Activated CD4-positive, alpha-beta T cell treated with anti-CD3 and anti-CD28 coated beads, Interleukin-2, amount 10 ng/mL, durations not matched to agents 24 days and 14 days (primary cell): Measurements from ENCODE around the gene ARHGAP31. TPM values are rescaled to one million over a fixed set of nuclear protein-coding genes. Genes with fewer than 3 reads are reported as not detected.
"Not testable (repeated sequence)": the region's sequence is repeated elsewhere in the genome, so short reads cannot be mapped to it uniquely, and the experiment has no call there.

Experiments
- DNase-seq: peaks from one replicate; pipeline ENCODE4 v3.0.0; 2022
- H3K27ac Mint-ChIP-seq: one replicate; pipeline ENCODE4 v1.8.0; 2022; ENCODE audit warnings: mild to moderate bottlenecking, mixed read lengths
- H3K27me3 Mint-ChIP-seq: one replicate; pipeline ENCODE4 v1.8.0; 2022; ENCODE audit warnings: mixed read lengths
- H3K36me3 Mint-ChIP-seq: one replicate; pipeline ENCODE4 v1.8.0; 2022; ENCODE audit warnings: low read depth, mild to moderate bottlenecking, mixed read lengths
- H3K4me1 Mint-ChIP-seq: one replicate; pipeline ENCODE4 v1.8.0; 2021; ENCODE audit warnings: mixed read lengths
- H3K4me3 Mint-ChIP-seq: one replicate; pipeline ENCODE4 v1.8.0; 2022; ENCODE audit warnings: mild to moderate bottlenecking, moderate library complexity, mixed read lengths
- H3K9me3 Mint-ChIP-seq: one replicate; pipeline ENCODE4 v1.8.0; 2021; ENCODE audit warnings: mixed read lengths
- intact Hi-C: fragments of 100-400 bp; cut with micrococcal nuclease; formaldehyde crosslinking; loops from one replicate; pipeline ENCODE4 v1.15.1; 2023
- total RNA-seq: library from RNA; stranded (reverse); gene quantifications from 2 replicates; pipeline ENCODE4 v1.2.3, GENCODE V29; 2022

The ARHGAP31 gene
- total RNA-seq, 1 donor from 2014 or later = 11.0 TPM

DNA sequence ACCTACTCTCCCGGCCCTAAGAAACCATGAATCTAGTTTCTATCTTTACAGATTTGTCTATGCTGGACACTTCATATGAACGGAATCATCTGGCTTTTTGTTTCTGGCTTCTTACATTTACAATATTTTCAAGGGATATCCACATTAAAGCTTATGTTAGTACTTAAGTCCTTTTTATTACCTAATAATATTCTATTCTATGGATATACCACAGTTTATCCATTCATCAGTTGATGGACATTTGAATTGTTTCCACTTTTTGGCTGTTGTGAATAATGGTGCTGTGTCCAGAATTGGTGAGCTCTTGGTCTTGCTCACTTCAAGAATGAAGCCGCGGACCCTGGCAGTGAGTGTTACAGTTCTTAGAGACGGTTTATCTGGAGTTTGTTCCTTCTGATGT, 42.6 kb downstream of the ARHGAP31 start:
- no peaks in the 10 kb centered on the region for H3K36me3 Mint-ChIP-seq
- no peaks in the 10 kb centered on the region for H3K9me3 Mint-ChIP-seq
- DNase-seq = no peak
- no peak overlapping the region for H3K27ac Mint-ChIP-seq
- H3K27me3 Mint-ChIP-seq = peaks cover 2% of the 10 kb centered on the region
- H3K4me1 Mint-ChIP-seq = peaks cover 2% of the 10 kb centered on the region
- H3K4me3 Mint-ChIP-seq = no peak overlapping the region
- intact Hi-C loops = no loop called here

DNA sequence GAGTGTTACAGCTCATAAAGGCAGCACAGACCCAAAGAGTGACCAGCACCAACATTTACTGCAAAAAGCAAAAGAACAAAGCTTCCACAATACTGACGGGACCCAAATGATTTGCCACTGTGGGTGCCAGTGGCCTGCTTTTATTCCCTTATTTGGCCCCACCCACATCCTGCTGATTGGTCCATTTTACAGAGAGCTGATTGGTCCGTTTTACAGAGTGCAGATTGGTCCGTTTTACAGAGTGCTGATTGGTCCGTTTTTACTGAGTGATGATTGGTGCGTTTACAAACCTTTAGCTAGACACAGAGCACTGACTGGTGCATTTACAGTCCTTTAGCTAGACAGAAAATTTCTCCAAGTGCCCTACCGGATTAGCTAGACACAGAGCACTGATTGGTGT, 43.2 kb downstream of the ARHGAP31 start:
- H3K36me3 Mint-ChIP-seq, H3K27ac Mint-ChIP-seq, intact Hi-C loops, H3K4me1 Mint-ChIP-seq, DNase-seq, H3K27me3 Mint-ChIP-seq, H3K4me3 Mint-ChIP-seq, H3K9me3 Mint-ChIP-seq: not testable (repeated sequence)

DNA sequence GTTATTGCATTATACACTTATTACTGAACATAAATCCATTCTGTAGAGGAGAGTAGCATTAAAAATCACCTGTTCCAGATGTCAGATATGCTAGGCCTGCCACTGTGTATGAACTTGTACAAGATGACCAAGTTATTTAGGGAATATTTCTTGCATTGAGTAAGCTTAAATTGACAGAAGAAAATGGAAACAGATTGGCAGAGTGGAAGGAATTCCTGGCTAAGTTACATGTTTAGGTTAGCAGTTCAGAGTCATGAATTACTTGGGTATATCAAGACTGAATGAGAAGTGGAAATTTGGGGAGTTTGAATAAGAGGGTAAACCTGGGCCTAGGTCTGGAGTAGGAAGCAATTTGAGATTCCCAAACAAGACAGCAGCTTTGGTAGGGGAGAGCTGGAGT, 44.6 kb downstream of the ARHGAP31 start:
- H3K4me3 Mint-ChIP-seq = no peak overlapping the region
- H3K36me3 Mint-ChIP-seq = no peaks in the 10 kb centered on the region
- peaks cover 2% of the 10 kb centered on the region for H3K4me1 Mint-ChIP-seq
- no peak for DNase-seq
- no peaks in the 10 kb centered on the region for H3K27me3 Mint-ChIP-seq
- no peaks in the 10 kb centered on the region for H3K9me3 Mint-ChIP-seq
- intact Hi-C loops = no loop called here
- no peak overlapping the region for H3K27ac Mint-ChIP-seq

DNA sequence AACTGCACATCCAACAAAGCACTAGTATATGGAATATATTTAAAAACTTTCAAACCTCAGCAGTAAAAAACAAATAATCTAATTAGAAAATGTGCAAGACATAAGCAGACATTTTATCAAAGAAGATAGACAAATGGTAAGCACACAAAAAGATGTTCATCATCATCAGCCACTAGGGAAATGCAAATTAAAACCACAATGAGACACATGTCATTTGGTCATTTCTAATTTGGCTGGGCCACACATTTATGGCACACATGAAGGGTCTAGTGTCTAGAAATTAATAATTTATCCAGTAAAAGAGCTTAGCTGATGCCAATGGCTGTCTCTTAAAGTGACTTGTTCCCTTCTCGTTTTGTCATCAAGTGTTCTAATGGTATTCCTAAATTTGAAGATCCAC, 45.8 kb downstream of the ARHGAP31 start:
- Mint-ChIP-seq H3K4me3 (no peak overlapping the region), H3K4me1 (peaks cover 3% of the 10 kb centered on the region), H3K9me3 (no peaks in the 10 kb centered on the region), H3K27me3 (no peaks in the 10 kb centered on the region), H3K27ac (no peak overlapping the region), H3K36me3 (no peaks in the 10 kb centered on the region)
- intact Hi-C loops = no loop called here
- no peak for DNase-seq

DNA sequence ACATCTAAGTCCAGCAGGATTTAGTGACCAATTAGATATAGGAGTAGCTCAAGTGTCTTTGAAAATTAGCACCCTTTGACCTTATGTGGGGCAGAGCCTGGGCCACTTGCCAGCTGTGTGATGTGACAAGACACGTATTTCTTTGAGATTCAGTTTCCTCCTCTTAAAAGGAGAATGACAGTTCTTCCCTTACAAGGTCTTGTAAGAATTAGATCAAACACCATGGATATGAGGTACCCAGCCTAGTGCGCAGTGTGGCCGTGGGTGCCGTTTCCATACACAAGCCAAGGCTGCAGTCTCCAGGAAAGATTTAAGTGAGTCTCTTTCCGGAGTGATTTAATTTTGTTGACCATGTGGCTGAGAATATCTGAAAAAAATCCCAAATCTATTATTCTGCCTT, 46.3 kb downstream of the ARHGAP31 start:
- intact Hi-C loops = no loop called here
- H3K36me3 Mint-ChIP-seq = no peaks in the 10 kb centered on the region
- H3K27me3 Mint-ChIP-seq = no peaks in the 10 kb centered on the region
- no peaks in the 10 kb centered on the region for H3K9me3 Mint-ChIP-seq
- no peak overlapping the region for H3K27ac Mint-ChIP-seq
- DNase-seq = no peak
- peaks cover 3% of the 10 kb centered on the region for H3K4me1 Mint-ChIP-seq
- no peak overlapping the region for H3K4me3 Mint-ChIP-seq

DNA sequence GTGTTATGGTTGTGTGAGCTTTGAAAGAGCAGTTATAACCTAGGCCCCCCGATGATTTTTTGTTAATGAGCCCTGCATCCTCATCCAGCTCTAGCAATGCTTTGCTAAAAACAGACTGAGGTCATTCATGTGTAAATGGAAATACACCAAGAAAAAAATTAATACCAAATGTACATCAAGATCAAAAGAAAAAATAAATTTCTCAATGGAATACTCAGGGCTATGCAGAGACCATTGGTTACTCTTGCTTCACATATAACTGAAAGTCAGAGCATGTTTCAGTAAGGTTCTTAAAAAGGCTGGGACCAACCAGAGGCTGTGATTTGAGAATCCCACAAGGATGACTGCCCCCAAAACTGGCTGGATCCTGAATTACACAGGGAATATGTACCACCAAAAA, 48.0 kb downstream of the ARHGAP31 start:
- intact Hi-C loops = no loop called here

DNA sequence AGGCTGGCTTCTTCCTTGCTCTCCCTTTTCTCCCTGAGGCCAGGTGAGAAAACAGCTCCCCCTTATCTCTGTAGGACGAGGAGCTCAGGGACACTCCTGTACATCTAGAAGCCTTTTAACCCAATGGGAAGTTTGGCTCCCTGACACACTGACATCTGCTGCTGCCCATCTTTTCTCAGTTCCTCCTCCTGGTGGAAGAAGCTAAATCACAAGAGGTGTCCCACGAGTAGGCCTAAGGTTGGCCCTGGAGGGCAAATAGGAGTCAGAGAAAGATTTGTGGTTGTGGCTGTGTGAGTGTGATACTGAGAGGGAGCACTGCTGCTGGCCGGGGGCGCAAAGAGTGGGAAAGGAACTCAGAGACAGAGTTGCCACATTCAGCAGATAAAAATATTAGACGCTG, 49.5 kb downstream of the ARHGAP31 start:
- no peaks in the 10 kb centered on the region for H3K36me3 Mint-ChIP-seq
- H3K27me3 Mint-ChIP-seq = peaks cover 3% of the 10 kb centered on the region
- H3K4me3 Mint-ChIP-seq = no peak overlapping the region
- no peak for DNase-seq
- H3K9me3 Mint-ChIP-seq = no peaks in the 10 kb centered on the region
- H3K27ac Mint-ChIP-seq = no peak overlapping the region
- intact Hi-C loops = no loop called here
- peaks cover 3% of the 10 kb centered on the region for H3K4me1 Mint-ChIP-seq

More for the DNA sequence above, 48.0 kb downstream of the ARHGAP31 start:
- H3K36me3 Mint-ChIP-seq = no peaks in the 10 kb centered on the region
- H3K4me1 Mint-ChIP-seq = peaks cover 3% of the 10 kb centered on the region
- H3K27ac Mint-ChIP-seq = no peak overlapping the region
- DNase-seq = no peak
- H3K27me3 Mint-ChIP-seq = peaks cover 2% of the 10 kb centered on the region
- no peaks in the 10 kb centered on the region for H3K9me3 Mint-ChIP-seq
- H3K4me3 Mint-ChIP-seq = no peak overlapping the region

DNA sequence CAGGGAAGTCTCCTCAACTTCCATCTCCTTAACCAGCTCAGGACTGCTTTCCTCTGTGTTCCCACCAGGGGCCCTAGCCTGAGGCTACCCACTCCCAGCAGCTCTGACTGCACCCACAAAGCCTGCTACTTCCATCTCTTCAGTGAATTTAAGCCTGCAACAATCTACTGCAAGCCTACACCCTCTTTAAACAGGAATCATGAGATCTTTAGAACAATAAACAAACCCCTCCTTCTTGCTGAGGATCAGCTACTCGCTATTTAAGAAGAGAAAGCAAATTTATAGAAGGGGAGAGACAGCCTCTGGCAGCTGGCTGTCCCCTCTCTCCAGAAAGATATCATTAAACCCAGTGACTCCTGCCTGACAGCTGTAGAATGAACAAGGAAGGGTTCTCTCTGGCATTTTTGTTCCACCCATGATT, 51.9 kb downstream of the ARHGAP31 start:
- no peaks in the 10 kb centered on the region for H3K36me3 Mint-ChIP-seq
- H3K4me1 Mint-ChIP-seq = peaks cover 9% of the 10 kb centered on the region
- H3K4me3 Mint-ChIP-seq = no peak overlapping the region
- no peaks in the 10 kb centered on the region for H3K9me3 Mint-ChIP-seq
- intact Hi-C loops = no loop called here
- H3K27ac Mint-ChIP-seq = no peak overlapping the region
- no peak for DNase-seq
- peaks cover 5% of the 10 kb centered on the region for H3K27me3 Mint-ChIP-seq

DNA sequence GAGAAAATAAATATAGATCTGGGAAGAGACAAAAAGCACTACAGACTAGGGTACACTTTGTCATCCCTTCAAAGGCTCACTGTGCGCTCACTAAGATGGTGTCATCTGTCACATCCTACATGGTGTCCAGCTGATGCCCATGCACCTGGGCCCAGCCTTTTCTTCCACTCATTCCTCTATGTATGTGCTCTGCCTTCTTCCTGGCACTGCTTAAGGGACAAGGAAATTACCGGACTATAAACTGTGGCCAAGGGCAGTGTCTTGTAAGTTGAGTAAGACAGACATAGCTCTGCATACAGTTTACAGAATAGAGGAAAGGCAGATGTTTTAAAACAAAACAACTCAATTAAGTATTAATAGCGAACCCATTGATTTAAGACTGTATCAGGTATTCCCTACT, 52.9 kb downstream of the ARHGAP31 start:
- Mint-ChIP-seq H3K9me3 (no peaks in the 10 kb centered on the region), H3K4me3 (no peak overlapping the region), H3K36me3 (no peaks in the 10 kb centered on the region), H3K27me3 (peaks cover 5% of the 10 kb centered on the region), H3K4me1 (peaks cover 12% of the 10 kb centered on the region), H3K27ac (no peak overlapping the region)
- intact Hi-C loops = no loop called here
- no peak for DNase-seq

DNA sequence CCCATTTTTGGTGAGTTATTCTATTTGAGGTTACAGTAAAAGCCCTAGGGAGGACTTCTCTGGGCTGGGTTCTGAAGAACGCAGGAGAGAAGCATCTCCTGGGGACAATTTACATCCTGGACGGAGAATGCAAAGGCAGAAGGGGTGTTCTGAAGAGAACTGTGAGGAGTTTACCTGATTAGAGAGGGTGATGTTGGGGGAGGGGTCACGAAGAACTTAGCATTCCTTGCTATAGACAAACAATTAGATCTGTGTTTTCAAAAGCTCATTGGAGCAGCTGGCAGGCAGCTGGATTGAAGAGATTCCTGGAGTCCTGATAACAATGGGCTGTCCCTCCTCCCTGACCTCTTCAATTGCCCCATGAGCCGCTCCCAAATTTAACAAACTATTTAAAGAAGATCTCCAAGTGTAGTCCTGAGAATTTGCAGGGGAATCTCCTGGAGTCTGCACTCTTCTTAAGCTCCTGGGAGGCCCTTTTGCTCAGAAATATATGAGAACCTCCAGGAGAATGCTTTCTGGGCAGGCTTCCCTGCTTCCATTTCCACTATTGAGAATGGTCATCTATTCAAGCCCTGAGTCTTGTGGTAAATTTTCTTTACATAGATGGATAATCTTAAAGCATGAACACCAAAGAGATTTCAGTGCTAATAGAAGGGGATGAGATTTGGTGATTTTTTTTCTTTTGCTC, 55.3 kb downstream of the ARHGAP31 start:
- Mint-ChIP-seq H3K27ac (no peak overlapping the region), H3K9me3 (no peaks in the 10 kb centered on the region), H3K36me3 (no peaks in the 10 kb centered on the region), H3K4me1 (peaks cover 22% of the 10 kb centered on the region), H3K4me3 (no peak overlapping the region), H3K27me3 (peaks cover 5% of the 10 kb centered on the region)
- intact Hi-C loops = no loop called here
- no peak for DNase-seq

DNA sequence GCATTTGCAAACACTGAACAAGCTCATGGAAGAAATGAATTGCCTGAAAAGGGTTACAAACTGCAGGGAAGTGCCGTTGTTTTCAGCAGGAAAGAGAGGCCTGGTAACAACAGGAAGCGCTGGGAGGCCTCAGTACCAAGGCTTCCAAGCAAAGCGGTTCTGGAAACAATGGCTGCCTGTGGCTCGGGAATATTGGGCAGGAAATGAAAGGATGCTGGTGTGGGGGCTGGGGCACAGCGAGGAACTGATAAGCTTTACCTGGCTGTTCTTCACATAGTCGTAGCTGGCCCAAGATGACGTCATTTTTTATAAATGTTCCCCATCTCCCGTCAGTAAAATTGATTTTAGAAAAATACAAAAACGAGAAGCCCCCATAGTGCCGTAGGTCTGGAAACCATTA, 55.9 kb downstream of the ARHGAP31 start:
- H3K4me3 Mint-ChIP-seq = no peak overlapping the region
- intact Hi-C loops = no loop called here
- DNase-seq = no peak
- peaks cover 22% of the 10 kb centered on the region for H3K4me1 Mint-ChIP-seq
- H3K36me3 Mint-ChIP-seq = no peaks in the 10 kb centered on the region
- peaks cover 5% of the 10 kb centered on the region for H3K27me3 Mint-ChIP-seq
- no peaks in the 10 kb centered on the region for H3K9me3 Mint-ChIP-seq
- no peak overlapping the region for H3K27ac Mint-ChIP-seq

DNA sequence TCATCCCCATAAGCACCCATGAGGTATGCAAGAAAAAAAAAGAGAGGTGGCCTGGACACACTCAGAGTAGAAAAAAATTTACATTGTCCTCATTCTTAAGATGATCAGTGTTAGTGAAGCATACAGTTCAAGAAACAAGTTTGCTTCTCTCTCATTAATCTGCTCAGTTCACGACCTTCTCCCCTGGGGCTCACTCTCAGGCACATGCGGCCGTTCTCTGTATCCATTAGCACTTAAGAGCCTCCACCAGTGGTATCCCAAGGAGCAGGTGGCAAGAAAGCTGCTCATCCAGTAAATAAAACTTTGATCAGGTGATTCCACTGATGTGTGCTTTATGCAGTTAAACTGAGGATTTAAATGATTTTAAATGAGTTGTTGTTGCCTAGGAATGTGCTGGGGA, 57.4 kb downstream of the ARHGAP31 start:
- Mint-ChIP-seq H3K36me3 (no peaks in the 10 kb centered on the region), H3K27me3 (peaks cover 5% of the 10 kb centered on the region), H3K9me3 (no peaks in the 10 kb centered on the region), H3K4me1 (peaks cover 22% of the 10 kb centered on the region), H3K27ac (no peak overlapping the region), H3K4me3 (no peak overlapping the region)
- intact Hi-C loops = no loop called here
- no peak for DNase-seq

DNA sequence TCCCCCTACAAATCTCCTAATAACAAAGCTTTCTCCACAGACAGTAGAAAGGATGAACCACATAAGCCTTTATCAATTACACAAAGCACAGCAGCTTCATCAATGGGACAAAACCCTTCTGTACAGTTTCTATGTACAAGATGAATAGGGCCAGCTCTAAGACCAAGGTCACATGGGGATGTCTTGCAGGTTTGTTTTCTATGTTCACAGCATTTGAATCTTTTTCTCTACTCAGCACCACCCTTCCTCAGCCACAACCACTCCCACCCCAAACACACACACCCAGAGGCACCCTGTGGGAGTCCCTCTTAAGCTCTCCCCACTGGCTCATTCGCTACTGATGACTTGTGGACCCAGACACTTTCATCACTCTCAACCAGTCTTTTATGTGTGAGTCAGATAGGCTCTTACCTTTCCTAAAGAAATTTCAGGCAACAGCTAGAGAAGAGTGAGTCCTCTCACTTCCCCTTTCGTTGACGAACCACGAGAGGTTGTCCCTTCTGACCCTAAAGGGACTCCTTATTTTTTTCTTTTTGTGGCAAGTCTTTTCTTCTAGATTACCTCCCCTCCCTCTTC, 57.9 kb downstream of the ARHGAP31 start:
- no peaks in the 10 kb centered on the region for H3K9me3 Mint-ChIP-seq
- peak; percentile 77 for DNase-seq
- H3K27ac Mint-ChIP-seq = peak overlapping the region; percentile 20
- peaks cover 6% of the 10 kb centered on the region for H3K27me3 Mint-ChIP-seq
- intact Hi-C loops = loop anchor here (2.0 kb wide), 1 partner anchor 29 kb away; no protein-coding TSS in a partner anchor
- H3K4me3 Mint-ChIP-seq = peak overlapping the region; percentile 17
- no peaks in the 10 kb centered on the region for H3K36me3 Mint-ChIP-seq
- H3K4me1 Mint-ChIP-seq = peaks cover 22% of the 10 kb centered on the region

DNA sequence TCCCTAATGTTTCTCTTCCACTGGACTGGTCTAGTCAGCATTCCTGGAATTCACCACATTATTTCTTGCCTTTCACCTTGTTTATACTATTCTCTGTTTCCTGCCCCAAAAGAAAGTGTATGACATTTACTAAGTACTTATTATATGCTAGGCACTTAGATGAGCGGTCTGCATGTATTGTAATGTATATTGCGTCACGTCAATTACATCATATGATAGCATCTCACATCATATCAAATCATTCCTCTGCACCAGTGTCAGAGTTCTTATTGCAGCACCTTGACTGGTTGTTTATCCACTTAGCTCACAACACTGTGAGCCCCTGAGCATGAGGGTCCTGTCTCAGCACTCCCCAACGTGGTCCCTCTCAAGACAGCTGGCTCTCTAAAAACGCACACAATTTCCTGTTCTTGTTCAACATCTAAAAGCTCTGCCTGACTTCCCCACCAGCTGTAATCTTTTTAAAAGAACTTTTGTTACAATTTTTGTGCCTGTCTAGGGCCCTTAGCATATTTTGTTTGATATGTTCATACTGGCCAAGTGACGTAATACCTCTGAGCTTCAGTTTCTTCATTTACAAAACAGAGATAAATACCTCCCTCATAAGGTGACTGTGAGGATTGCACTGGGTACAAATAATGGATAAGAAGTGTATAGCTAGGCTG, 58.8 kb downstream of the ARHGAP31 start:
- intact Hi-C loops = loop anchor here (1.0 to 2.0 kb wide), 3 partner anchors 30 to 78 kb away; partner anchors contain the start of gene ARHGAP31
- no peak overlapping the region for H3K27ac Mint-ChIP-seq
- H3K27me3 Mint-ChIP-seq = peaks cover 5% of the 10 kb centered on the region
- peaks cover 22% of the 10 kb centered on the region for H3K4me1 Mint-ChIP-seq
- H3K9me3 Mint-ChIP-seq = no peaks in the 10 kb centered on the region
- peak overlapping the region; percentile 14 for H3K4me3 Mint-ChIP-seq
- no peaks in the 10 kb centered on the region for H3K36me3 Mint-ChIP-seq
- peak; percentile 60 for DNase-seq
